OCI-LY1 (cell line): ENCODE data around the gene NPFFR1.

Source experiments
- CTCF ChIP-seq: fragments of 200-600 bp; sonication (generic), shearing (Covaris generic); IDR thresholded peaks from 2 replicates; pipeline ENCODE4 v1.5.1; 2017; ENCODE audit warnings: mild to moderate bottlenecking, antibody characterized with exemption, low read length, moderate library complexity, mixed read lengths
- EZH2 ChIP-seq: fragments of 200-600 bp; sonication (generic), shearing (Covaris generic); IDR thresholded peaks from 2 replicates; pipeline ENCODE4 v1.8.0; 2017; ENCODE audit warnings: borderline replicate concordance, mixed run types, mild to moderate bottlenecking, antibody characterized with exemption, low read length, moderate library complexity, mixed read lengths

GRCh38 chr10:70300908-70301597, 17.2 kb upstream of the NPFFR1 start:
- no peak for TF ChIP-seq EZH2
- no peak for TF ChIP-seq CTCF
